Prostate gland (tissue), 2 donors: ENCODE data around the gene HTR6.

Experiments
- CTCF ChIP-seq, 4 experiments: fragments of 200-600 bp in 2 of 4; fragments of 450-650 bp in 2 of 4; sonication (generic) in 2 of 4; IDR thresholded peaks; 1 replicate in 3 of 4; 2 replicates in 1 of 4; pipeline ENCODE4 v1.5.1; 2016 to 2019; ENCODE audit warnings: antibody characterized with exemption in 4 of 4, mild to moderate bottlenecking in 2 of 4, moderate library complexity in 2 of 4
- POLR2A ChIP-seq: fragments of 450-650 bp; IDR thresholded peaks from one replicate; pipeline ENCODE4 v1.6.1; 2016; ENCODE audit warnings: antibody characterized with exemption, mild to moderate bottlenecking
- POLR2AphosphoS5 ChIP-seq: sonication (generic); formaldehyde crosslinking; IDR thresholded peaks from one replicate; pipeline ENCODE4 v1.6.1; 2017; ENCODE audit warnings: antibody characterized with exemption

GRCh38 chr1:19708567-19709110, 44.0 kb downstream of the HTR6 start:
- no peak for TF ChIP-seq POLR2A
- no peak for TF ChIP-seq CTCF (IDR thresholded peaks at IDR 0.05)
- no peak for TF ChIP-seq POLR2AphosphoS5
